PC-3 (cell line): ENCODE results near the gene VWA1. TPM values are rescaled to one million over a fixed set of nuclear protein-coding genes. Genes with fewer than 3 reads are reported as not detected.

Experiments used
- ATAC-seq: fragments of 200-7000 bp; cut with Tn5 transposase; 2 replicates; pipeline ENCODE4 v1.9.1; 2020; ENCODE audit warnings: mild to moderate bottlenecking, moderate library complexity
- BruUV-seq: library from RNA; stranded (reverse); fragments of 400-500 nt; replicated peaks from 2 replicates; lab custom pipeline; 2021; lab: Mats Ljungman, UMichigan
- CTCF ChIA-PET: fragments of 300-600 bp; sonication (Branson Sonifier 250); formaldehyde crosslinking; loops from one replicate; lab custom pipeline; 2022; ENCODE audit warnings: antibody characterized with exemption; lab: Charles Lee
- POLR2A ChIA-PET: fragments of 300-600 bp; sonication (Branson Sonifier 250); formaldehyde crosslinking; loops from one replicate; lab custom pipeline; 2022; ENCODE audit warnings: antibody characterized with exemption; ENCODE audit not compliant: unreplicated experiment; lab: Charles Lee
- DNase-seq: peaks from one replicate; pipeline ENCODE4 v3.0.0-alpha.2; 2015
- H2AFZ ChIP-seq: fragments of 300-600 bp; sonication (generic); 2 replicates; pipeline ENCODE4 v1.6.0; 2016; ENCODE audit warnings: antibody characterized with exemption, low read length
- H3F3A ChIP-seq: fragments of 300-600 bp; sonication (generic); one replicate; pipeline ENCODE4 v1.6.0; 2017; ENCODE audit warnings: antibody characterized with exemption, low read length, control low read depth, mild to moderate bottlenecking; ENCODE audit not compliant: unreplicated experiment
- H3K27ac ChIP-seq: fragments of 300-600 bp; sonication (generic); 2 replicates; pipeline ENCODE4 v1.5.1; 2016; ENCODE audit warnings: mild to moderate bottlenecking, low read length
- H3K27me3 ChIP-seq: fragments of 300-600 bp; sonication (generic); 2 replicates; pipeline ENCODE4 v1.6.1; 2016; ENCODE audit warnings: low read length, mixed read lengths
- H3K36me3 ChIP-seq: fragments of 300-600 bp; sonication (generic); 2 replicates; pipeline ENCODE4 v1.6.1; 2016; ENCODE audit warnings: low read depth, mixed run types, low read length, mixed read lengths
- H3K4me1 ChIP-seq: fragments of 300-600 bp; sonication (generic); 2 replicates; pipeline ENCODE4 v1.5.1; 2016; ENCODE audit warnings: low read length; ENCODE audit not compliant: insufficient read depth
- H3K4me2 ChIP-seq: fragments of 300-600 bp; sonication (generic); 2 replicates; pipeline ENCODE4 v1.6.0; 2016; ENCODE audit warnings: low read length
- H3K4me3 ChIP-seq: fragments of 300-600 bp; sonication (generic); 2 replicates; pipeline ENCODE4 v1.5.1; 2016; ENCODE audit warnings: mild to moderate bottlenecking, low read length, mixed read lengths
- H3K79me2 ChIP-seq: fragments of 300-600 bp; sonication (generic); 2 replicates; pipeline ENCODE4 v1.6.1; 2017; ENCODE audit warnings: low read length, mixed read lengths
- H3K9ac ChIP-seq: fragments of 300-600 bp; sonication (generic); 2 replicates; pipeline ENCODE4 v1.6.0; 2016; ENCODE audit warnings: mild to moderate bottlenecking, low read length
- H3K9me2 ChIP-seq: fragments of 300-600 bp; sonication (generic); replicated peaks from 2 replicates; pipeline ENCODE4 v1.6.1; 2016; ENCODE audit warnings: mixed run types, low read length, mixed read lengths
- H3K9me3 ChIP-seq: fragments of 300-600 bp; sonication (generic); 2 replicates; pipeline ENCODE4 v1.6.1; 2016; ENCODE audit warnings: low read length, mixed read lengths
- H4K20me1 ChIP-seq: fragments of 300-600 bp; sonication (generic); 2 replicates; pipeline ENCODE4 v1.6.1; 2016; ENCODE audit warnings: low read length, mixed read lengths
- CTCF ChIP-seq: fragments of 300-600 bp; sonication (generic); conservative IDR thresholded peaks from 2 replicates; pipeline ENCODE4 v1.5.1; 2017; ENCODE audit warnings: antibody characterized with exemption, low read depth, mild to moderate bottlenecking, low read length
- EZH2 ChIP-seq: fragments of 300-600 bp; sonication (generic); IDR thresholded peaks from one replicate; pipeline ENCODE4 v1.6.1; 2017; ENCODE audit warnings: antibody characterized with exemption, mild to moderate bottlenecking, low read length; ENCODE audit not compliant: unreplicated experiment
- EZH2phosphoT487 ChIP-seq: fragments of 300-600 bp; sonication (generic); IDR thresholded peaks from 2 replicates; pipeline ENCODE4 v1.6.1; 2018; ENCODE audit warnings: mild to moderate bottlenecking, antibody characterized with exemption, low read length, borderline replicate concordance
- intact Hi-C: fragments of 100-400 bp; cut with micrococcal nuclease; formaldehyde crosslinking; loops from 2 replicates; pipeline ENCODE4 v1.9.0; 2023
- total RNA-seq: library from RNA; depleted of rRNA; stranded (reverse); fragments of >200 nt; gene quantifications from 2 replicates; pipeline ENCODE4 v1.2.3, GENCODE V29; 2014

VWA1 gene
- total RNA-seq, 1 experiment from 2014 or later, result 59.1 TPM

DNA sequence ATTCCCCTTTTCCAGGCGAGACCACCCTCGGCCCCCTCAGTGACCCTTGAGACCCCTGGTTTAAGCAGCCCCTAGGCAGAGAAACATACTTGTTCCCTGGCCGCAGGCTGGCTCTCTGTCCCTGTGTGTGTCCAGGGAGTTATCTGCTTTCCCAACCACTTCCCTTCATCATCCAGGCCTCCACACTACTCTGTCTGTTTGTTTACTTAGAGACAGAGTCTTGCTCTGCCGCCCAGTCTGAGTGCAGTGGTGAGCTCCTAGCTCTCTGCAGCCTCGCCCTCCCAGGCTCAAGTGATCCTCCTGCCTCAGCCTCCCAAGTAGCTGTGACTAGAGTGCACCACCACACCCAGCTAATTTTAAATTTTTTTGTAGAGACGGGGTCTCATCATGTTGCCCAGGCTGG, 5.8 kb upstream of the VWA1 start:
- POLR2A ChIA-PET, result no interaction called here
- H3K4me2 ChIP-seq, result no peak overlapping the region
- H3K9me3 ChIP-seq, result no peaks in the 10 kb centered on the region

DNA sequence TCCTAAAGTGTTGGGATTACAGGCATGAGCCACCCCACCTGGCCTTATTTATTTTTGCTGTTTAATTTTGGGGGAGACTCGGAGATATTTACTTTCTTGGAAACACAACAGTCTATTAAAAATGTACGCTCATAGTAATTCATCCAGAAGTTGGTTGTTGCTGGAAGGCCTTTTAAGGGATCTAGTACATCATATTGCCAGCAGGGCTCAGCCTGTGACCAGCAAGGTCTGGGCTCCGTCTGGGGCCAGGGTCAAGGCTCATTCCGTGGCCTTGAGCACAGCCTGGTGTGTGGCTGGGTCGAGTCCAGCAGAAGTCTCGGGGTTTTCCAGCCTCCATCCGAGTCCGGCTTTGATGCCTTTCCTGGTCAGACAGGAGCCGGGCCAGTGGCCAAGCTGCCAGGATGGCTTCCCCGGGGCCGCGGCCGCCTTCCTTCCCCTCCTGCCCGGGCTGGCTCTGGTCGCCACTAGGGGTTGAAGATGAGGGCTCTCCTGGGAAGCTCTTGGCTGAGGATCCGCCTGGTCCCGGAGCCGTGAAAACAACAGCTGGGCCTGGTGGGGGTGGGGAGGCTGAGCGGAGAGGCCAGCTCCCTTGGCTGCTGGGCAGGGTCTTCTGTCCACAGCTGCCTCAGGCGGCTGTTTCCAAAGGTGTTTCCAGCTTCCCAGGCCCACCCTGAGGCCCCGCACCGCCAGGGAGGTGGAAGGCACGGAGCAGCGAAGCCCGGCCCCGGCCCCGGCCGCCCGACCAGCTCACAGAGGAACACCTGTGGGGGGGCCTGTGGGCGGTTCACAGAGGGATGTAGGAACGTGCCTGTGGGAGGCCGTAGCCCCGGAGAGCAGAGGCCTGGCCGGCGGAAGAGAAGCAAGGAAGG, 5.1 kb upstream of the VWA1 start:
- Histone ChIP-seq H4K20me1 (no peaks in the 10 kb centered on the region), H3K79me2 (no peaks in the 10 kb centered on the region), H3K4me3 (no peak overlapping the region), H3K9me2 (no peaks in the 10 kb centered on the region), H3K36me3 (no peaks in the 10 kb centered on the region), H3K9me3 (no peaks in the 10 kb centered on the region), H2AFZ (0 out of 2 replicates have a peak overlapping the region, but pooled peaks have one; percentile 39), H3K27ac (no peak overlapping the region), H3K27me3 (no peaks in the 10 kb centered on the region), H3F3A (peaks cover 4% of the 10 kb centered on the region), H3K4me2 (no peak overlapping the region), H3K4me1 (peaks cover 37% of the 10 kb centered on the region), H3K9ac (no peak overlapping the region)
- DNase-seq (no peak), ATAC-seq (peak; percentile 3; the same call in 1 of the 2 replicates)
- intact Hi-C loops, result no loop called here
- no TSS peak for BruUV-seq
- TF ChIP-seq CTCF (no peak; the same call in 1 of the 2 replicates), EZH2phosphoT487 (no peak), EZH2 (no peak)
- POLR2A ChIA-PET, result no interaction called here
- CTCF ChIA-PET, result no interaction called here

More for the DNA sequence above, 5.8 kb upstream of the VWA1 start:
- H3K9ac ChIP-seq, result no peak overlapping the region
- no peaks in the 10 kb centered on the region for H3K27me3 ChIP-seq
- H3F3A ChIP-seq, result peaks cover 4% of the 10 kb centered on the region
- H3K4me3 ChIP-seq, result no peak overlapping the region
- H3K27ac ChIP-seq, result no peak overlapping the region
- DNase-seq (no peak), ATAC-seq (no peak)
- H3K9me2 ChIP-seq, result no peaks in the 10 kb centered on the region
- no peak for TF ChIP-seq EZH2
- TF ChIP-seq CTCF, result no peak
- no peak for TF ChIP-seq EZH2phosphoT487
- no peaks in the 10 kb centered on the region for H3K79me2 ChIP-seq
- intact Hi-C loops, result no loop called here
- H3K4me1 ChIP-seq, result peaks cover 30% of the 10 kb centered on the region
- H2AFZ ChIP-seq, result no peak overlapping the region
- H4K20me1 ChIP-seq, result no peaks in the 10 kb centered on the region
- BruUV-seq, result no TSS peak
- no peaks in the 10 kb centered on the region for H3K36me3 ChIP-seq
- CTCF ChIA-PET, result no interaction called here
